MCF 10A (cell line): ENCODE data around the gene PCDHGA3. TPM values are rescaled to one million over a fixed set of nuclear protein-coding genes. Genes with fewer than 3 reads are reported as not detected.
A peak's percentile ranks its signal among the peaks of the same experiment; 100 is the strongest.

ENCODE experiments used
- Bru-seq: library from RNA; stranded (reverse); fragments of 400-500 nt; gene quantifications from one replicate; lab custom pipeline; 2021; lab: Mats Ljungman, UMichigan
- BruChase-seq, 2 experiments: library from RNA; stranded (reverse); fragments of 400-500 nt; gene quantifications; one replicate each; lab custom pipeline; 2021; lab: Mats Ljungman, UMichigan
- BruUV-seq: library from RNA; stranded (reverse); fragments of 400-500 nt; replicated peaks from 2 replicates; lab custom pipeline; 2021; lab: Mats Ljungman, UMichigan
- CTCF ChIA-PET: fragments of 300-600 bp; sonication (Branson Sonifier 250); formaldehyde crosslinking; extraction: SDS; loops from one replicate; lab custom pipeline; 2021; ENCODE audit warnings: antibody characterized with exemption, inconsistent platforms; lab: Yijun Ruan, JAX
- POLR2A ChIA-PET: fragments of 300-600, 350-650 bp; sonication (Branson Sonifier 250); formaldehyde crosslinking; extraction: SDS; loops from one replicate; lab custom pipeline; 2020; ENCODE audit warnings: antibody characterized with exemption, inconsistent platforms; lab: Yijun Ruan, JAX
- DNase-seq: peaks from one replicate; pipeline ENCODE4 v3.0.0-alpha.2; 2018; ENCODE audit not compliant: unreplicated experiment
- H3K27ac Mint-ChIP-seq: one replicate; pipeline ENCODE4 v1.8.0; 2022; ENCODE audit warnings: mild to moderate bottlenecking, low read depth, mixed read lengths; ENCODE audit not compliant: unreplicated experiment
- H3K27me3 Mint-ChIP-seq: one replicate; pipeline ENCODE4 v1.8.0; 2022; ENCODE audit warnings: mixed read lengths; ENCODE audit not compliant: insufficient read depth, unreplicated experiment
- H3K36me3 Mint-ChIP-seq: one replicate; pipeline ENCODE4 v1.8.0; 2022; ENCODE audit warnings: mild to moderate bottlenecking, moderate library complexity, mixed read lengths; ENCODE audit not compliant: insufficient read depth, unreplicated experiment
- H3K4me1 Mint-ChIP-seq: one replicate; pipeline ENCODE4 v1.8.0; 2022; ENCODE audit warnings: mixed read lengths; ENCODE audit not compliant: insufficient read depth, unreplicated experiment
- H3K4me3 Mint-ChIP-seq: one replicate; pipeline ENCODE4 v1.8.0; 2022; ENCODE audit warnings: mild to moderate bottlenecking, moderate library complexity, mixed read lengths; ENCODE audit not compliant: unreplicated experiment
- H3K9me3 Mint-ChIP-seq: one replicate; pipeline ENCODE4 v1.8.0; 2022; ENCODE audit warnings: mixed read lengths; ENCODE audit not compliant: unreplicated experiment
- CTCF ChIP-seq: fragments of 200-600 bp; IDR thresholded peaks from one replicate; pipeline ENCODE4 v1.8.0; 2022; ENCODE audit warnings: antibody characterized with exemption, mild to moderate bottlenecking; ENCODE audit not compliant: unreplicated experiment
- intact Hi-C: fragments of 100-400 bp; cut with micrococcal nuclease; formaldehyde crosslinking; loops from 2 replicates; pipeline ENCODE4 v1.14.1; 2022
- long read RNA-seq: library from polyadenylated mRNA; stranded (forward); transcript quantifications from one replicate; pipeline ENCODE4 v2.0.0, GENCODE V29; 2022
- total RNA-seq: library from RNA; stranded (reverse); gene quantifications from 2 replicates; pipeline ENCODE4 v1.2.3, GENCODE V29; 2022

PCDHGA3 gene
- total RNA-seq = 0.07 and 0.25 TPM in 2 replicates
- Bru-seq, nascent RNA = percentile 12 among the genes with signal in this experiment
- BruChase-seq, experiment 1, labeled RNA remaining after a 6-hour chase = percentile 50 among the genes with signal in this experiment
- BruChase-seq, experiment 2, labeled RNA remaining after a 2-hour chase = percentile 29 among the genes with signal in this experiment
- long read RNA-seq = 0 reads

DNA sequence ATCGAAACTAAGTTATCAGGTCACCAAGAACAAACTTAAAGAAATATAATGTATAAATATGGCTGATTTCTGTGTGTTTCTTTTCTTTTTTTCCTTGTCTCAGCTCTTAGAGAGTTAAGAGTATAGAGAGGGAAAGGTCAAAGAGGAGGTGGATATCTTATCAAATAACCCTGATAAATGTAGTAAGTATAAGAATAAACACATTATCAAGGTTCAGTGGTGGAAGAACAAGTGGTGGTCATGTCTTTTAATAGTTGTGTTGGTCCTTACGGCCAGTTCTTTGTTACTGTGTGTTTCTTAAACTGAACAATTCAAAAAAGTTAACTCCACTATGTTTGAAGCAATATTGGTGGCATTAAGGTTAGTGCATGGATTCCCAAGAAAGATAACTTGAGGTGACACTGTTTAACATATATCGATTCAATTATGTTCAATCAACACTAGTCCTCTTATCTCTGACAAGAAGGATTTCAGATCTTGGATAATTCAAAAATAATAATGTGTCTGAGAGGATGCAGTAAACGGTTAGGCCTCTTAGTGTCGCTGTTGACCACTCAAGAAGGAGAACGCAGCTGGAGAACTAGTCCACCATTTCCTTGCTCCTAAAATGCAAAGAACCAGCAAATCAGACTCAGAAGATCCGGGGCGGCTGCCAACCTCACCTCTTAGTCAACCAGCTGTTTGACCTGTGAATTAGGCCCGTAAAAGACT, at the start of gene PCDHGA3:
Gene PCDHGA3, plus strand, starts transcription at position 588 of the 711 bp plus-strand sequence. CDS start 205 bp downstream, outside the sequence.
- Mint-ChIP-seq H3K27me3 (no peaks in the 10 kb centered on the region), H3K4me1 (no peaks in the 10 kb centered on the region), H3K27ac (no peak within 1 kb of the TSS), H3K9me3 (peaks cover 50% of the 10 kb centered on the region), H3K4me3 (no peak within 1 kb of the TSS), H3K36me3 (no peaks in the 10 kb centered on the region)
- POLR2A ChIA-PET = no interaction called here
- intact Hi-C loops = no loop called here
- TF ChIP-seq CTCF = no peak
- CTCF ChIA-PET = interaction anchor here (0.6 to 2.2 kb wide), 6 partner anchors 12 to 47 kb away, joined by 3 to 8 read pairs (median 4); partner anchors contain the start of genes PCDHGA4 and TAF7
- DNase-seq = no peak
- no TSS peak for BruUV-seq

GRCh38 chr5:141298376-141298775, 45.3 kb upstream of the PCDHGA3 start:
- POLR2A ChIA-PET = interaction anchor here (0.6 to 2.0 kb wide), 2 partner anchors 22 to 501 kb away, joined by 4 to 9 read pairs; partner anchors contain the start of gene TAF7
- intact Hi-C loops = no loop called here
- Mint-ChIP-seq H3K4me1 (no peaks in the 10 kb centered on the region), H3K27ac (no peak overlapping the region), H3K36me3 (no peaks in the 10 kb centered on the region), H3K9me3 (peaks cover 40% of the 10 kb centered on the region), H3K27me3 (no peaks in the 10 kb centered on the region), H3K4me3 (no peak overlapping the region)
- no peak for DNase-seq
- no TSS peak for BruUV-seq
- CTCF ChIA-PET = interaction anchor here (1.3 to 1.8 kb wide), 2 partner anchors 21 to 23 kb away, joined by 3 to 7 read pairs; partner anchors contain the start of gene TAF7
- TF ChIP-seq CTCF = no peak

DNA sequence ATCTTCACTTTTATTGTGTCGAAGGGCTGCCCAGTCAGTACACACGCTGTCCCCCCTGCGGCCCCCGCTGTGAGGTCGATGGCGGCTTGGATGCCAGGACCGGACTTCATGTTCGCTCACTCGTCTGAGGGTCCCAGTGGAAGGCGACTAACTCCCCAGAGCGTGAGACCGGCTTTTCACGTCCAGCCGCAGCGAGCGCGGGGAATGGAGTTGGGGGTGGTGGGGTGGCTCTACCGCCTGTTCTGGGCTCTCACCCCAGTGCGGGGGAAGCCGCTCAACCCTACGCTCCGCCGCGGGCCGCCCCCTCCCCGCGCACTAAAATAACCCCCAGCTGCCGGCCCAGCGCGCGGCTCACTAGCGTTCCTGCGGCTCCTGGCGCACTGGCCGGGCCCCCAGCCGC, 39.9 kb upstream of the PCDHGA3 start, which contains the start of gene SLC25A2:
Gene SLC25A2, minus strand, starts transcription at position 294 of the 400 bp plus-strand sequence. Its CDS starts 184 bp downstream, at position 110.
- no peak for TF ChIP-seq CTCF
- ChIA-PET POLR2A (no interaction called here), CTCF (interaction anchor here (1.7 kb wide), 1 partner anchor 16 kb away, joined by 11 read pairs; the partner anchor contains the start of gene TAF7)
- H3K9me3 Mint-ChIP-seq = peaks cover 32% of the 10 kb centered on the region
- no peak within 1 kb of the TSS for H3K27ac Mint-ChIP-seq
- intact Hi-C loops = no loop called here
- no peak for DNase-seq
- H3K36me3 Mint-ChIP-seq = peaks cover 5% of the 10 kb centered on the region
- H3K4me1 Mint-ChIP-seq = no peaks in the 10 kb centered on the region
- H3K4me3 Mint-ChIP-seq = no peak within 1 kb of the TSS
- H3K27me3 Mint-ChIP-seq = no peaks in the 10 kb centered on the region
- BruUV-seq = no TSS peak

- Mint-ChIP-seq H3K4me1 (no peaks in the 10 kb centered on the region), H3K27ac (no peak overlapping the region), H3K27me3 (no peaks in the 10 kb centered on the region), H3K9me3 (peaks cover 45% of the 10 kb centered on the region), H3K36me3 (peaks cover 10% of the 10 kb centered on the region), H3K4me3 (no peak overlapping the region)
- ChIA-PET CTCF (interaction anchor here (0.6 to 1.9 kb wide), 3 partner anchors 13 to 420 kb away, joined by 3 to 7 read pairs (median 5); partner anchors contain the start of gene TAF7), POLR2A (no interaction called here)
- TF ChIP-seq CTCF = no peak
- intact Hi-C loops = no loop called here
- DNase-seq = no peak
- BruUV-seq = no TSS peak
Observed at GRCh38 chr5:141306630-141307029, 37.0 kb upstream of the PCDHGA3 start.
